HG02970 (cell line): ENCODE data around the gene RABEPK.
A peak's percentile ranks its signal among the peaks of the same experiment; 100 is the strongest.
"Not testable (repeated sequence)": the region's sequence is repeated elsewhere in the genome, so short reads cannot be mapped to it uniquely, and the experiment has no call there.

ENCODE experiments used
- ATAC-seq: cut with Tn5 transposase; IDR thresholded peaks from one replicate; pipeline ENCODE4 v1.9.1; 2021; ENCODE audit warnings: mild to moderate bottlenecking, moderate library complexity, moderate number of reproducible peaks; ENCODE audit not compliant: unreplicated experiment, low FRiP score

Gene RABEPK

GRCh38 chr9:125241863-125242739 is 41.8 kb downstream of the RABEPK start:
- ATAC-seq: no peak

DNA sequence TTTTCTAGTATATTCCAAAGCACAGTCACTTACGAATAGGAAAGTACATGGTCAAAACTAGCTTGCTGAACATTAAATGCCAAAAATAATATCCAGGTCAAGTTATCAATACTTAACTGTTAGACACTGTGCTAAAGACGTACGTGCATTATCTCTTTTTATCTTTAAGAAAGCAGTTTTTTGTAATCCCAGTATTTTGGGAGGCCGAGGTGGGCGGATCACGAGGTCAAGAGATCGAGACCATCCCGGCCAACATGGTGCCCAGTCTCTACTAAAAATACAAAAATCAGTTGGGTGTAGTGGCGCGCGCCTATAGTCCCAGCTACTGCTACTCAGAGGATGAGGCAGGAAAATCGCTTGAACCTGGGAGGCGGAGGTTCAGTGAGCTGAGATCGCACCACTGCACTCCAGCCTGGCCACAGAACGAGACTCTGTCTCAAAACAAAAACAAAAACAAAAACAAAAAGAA is 43.5 kb downstream of the RABEPK start:
- ATAC-seq: no peak

GRCh38 chr9:125246261-125246667 is 45.9 kb downstream of the RABEPK start:
- no peak for ATAC-seq

- no peak for ATAC-seq
Measured at GRCh38 chr9:125254231-125254630, 53.9 kb downstream of the RABEPK start.

DNA sequence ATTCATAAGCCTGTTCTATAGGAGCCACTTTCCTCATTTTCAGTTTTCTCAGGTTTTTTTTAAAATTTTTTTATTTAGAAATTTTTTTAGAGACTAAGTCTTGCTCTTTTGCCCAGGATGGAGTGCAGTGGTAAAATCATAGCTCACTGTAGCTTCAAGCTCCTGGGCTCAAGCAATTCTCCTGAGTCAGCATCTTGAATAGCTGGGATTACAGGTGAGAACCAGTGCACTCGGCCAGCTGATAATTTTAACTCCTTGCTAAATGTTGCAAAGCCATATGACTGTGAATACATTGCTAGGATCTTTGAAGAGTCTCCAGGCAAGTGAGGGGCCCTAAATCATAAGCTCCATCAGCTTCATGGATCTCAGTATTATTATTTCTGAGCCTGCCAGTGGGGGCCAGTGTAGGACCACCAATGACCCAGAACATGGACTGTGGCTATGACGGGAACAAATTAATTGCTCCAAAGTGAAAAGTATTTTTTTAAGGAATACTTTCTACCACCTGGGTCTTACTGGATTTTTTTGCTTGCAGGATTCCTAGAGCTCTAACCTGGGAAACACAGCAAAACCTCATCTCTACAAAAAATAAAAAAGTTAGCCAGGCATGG is 55.5 kb downstream of the RABEPK start:
- ATAC-seq: no peak

DNA sequence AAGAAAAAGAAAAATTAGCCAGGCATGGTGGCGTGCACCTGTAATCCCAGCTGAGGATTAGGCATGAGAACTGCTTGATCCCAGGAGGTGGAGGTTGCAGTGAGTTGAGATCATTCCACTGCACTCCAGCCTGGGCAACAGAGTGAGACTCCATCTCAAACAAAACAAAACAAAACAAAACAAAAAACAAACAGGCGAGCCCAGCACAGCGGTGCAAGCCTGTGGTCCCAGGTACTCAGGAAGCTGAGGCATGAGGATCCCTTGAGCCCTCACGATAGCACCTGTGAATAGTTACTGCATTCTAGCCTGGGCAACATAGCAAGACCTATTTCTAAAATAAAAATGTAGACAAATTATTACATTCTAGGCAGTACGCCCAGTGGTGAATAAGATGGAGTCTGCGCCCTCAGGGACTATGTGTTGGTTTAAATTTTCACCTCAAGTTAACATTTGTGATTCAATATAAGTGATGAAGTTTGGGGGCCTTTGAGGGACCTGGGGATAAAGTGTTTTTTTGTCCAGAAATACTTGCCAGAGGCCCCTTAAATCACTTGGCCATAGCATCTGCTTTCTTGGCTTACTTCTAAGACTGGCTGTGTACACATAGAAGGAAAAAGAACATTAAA is 57.9 kb downstream of the RABEPK start:
- ATAC-seq: no peak

GRCh38 chr9:125258832-125259534 is 58.6 kb downstream of the RABEPK start:
- no peak for ATAC-seq

GRCh38 chr9:125260561-125260960 is 60.2 kb downstream of the RABEPK start:
- ATAC-seq: no peak

GRCh38 chr9:125261501-125262293 is 61.4 kb downstream of the RABEPK start, which contains the start of gene GAPVD1:
TSS of gene GAPVD1 (plus strand) at chr9:125261826. CDS start at chr9:125298922, 37,096 bp downstream.
- peak; percentile 90 for ATAC-seq

GRCh38 chr9:125262294-125262991 is 62.1 kb downstream of the RABEPK start:
- ATAC-seq: no peak

GRCh38 chr9:125264068-125264467 is 63.7 kb downstream of the RABEPK start:
- not testable (repeated sequence) for ATAC-seq

GRCh38 chr9:125268394-125269013 is 68.2 kb downstream of the RABEPK start:
- ATAC-seq: no peak

GRCh38 chr9:125269014-125269397 is 68.7 kb downstream of the RABEPK start:
- no peak for ATAC-seq

- no peak for ATAC-seq
Measured at GRCh38 chr9:125271081-125271480, 70.7 kb downstream of the RABEPK start.

DNA sequence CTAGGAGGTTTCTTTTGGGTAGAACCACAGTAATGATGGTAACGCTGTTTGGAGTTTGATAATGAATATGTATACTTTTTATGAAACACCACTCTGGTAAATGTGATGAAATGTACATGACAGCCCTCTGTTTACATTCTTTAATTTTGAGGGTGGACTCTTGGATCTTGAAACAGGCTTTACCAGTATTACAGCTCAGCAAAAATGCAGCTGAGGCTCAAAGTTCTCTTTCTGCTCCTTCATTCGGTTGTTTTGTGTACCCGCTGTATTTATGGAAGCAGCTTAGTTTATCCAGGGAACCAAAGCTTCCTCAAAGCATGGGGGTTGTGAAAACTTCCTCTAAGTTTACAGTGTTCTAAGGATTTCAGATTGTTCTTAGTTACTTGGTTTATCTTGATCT is 72.4 kb downstream of the RABEPK start:
- no peak for ATAC-seq

DNA sequence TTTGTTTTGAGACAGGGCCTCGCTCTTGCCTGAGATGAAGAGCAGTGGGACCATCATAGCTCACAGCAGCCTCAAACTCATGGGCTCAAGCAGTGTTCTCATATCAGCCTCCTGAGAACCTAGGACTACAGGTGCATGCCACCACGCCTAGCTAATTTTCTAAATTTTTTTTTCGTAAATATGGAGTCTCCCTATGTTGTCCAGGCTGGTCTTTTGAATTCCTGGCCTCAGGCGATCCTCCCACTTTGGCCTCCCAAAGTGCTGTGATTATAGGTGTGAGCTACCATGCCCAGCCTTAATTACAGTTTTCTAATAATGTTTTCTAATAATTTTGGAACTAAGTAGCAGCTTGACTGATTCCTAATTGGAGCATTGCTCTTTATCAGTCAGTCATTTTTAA is 76.4 kb downstream of the RABEPK start:
- no peak for ATAC-seq

DNA sequence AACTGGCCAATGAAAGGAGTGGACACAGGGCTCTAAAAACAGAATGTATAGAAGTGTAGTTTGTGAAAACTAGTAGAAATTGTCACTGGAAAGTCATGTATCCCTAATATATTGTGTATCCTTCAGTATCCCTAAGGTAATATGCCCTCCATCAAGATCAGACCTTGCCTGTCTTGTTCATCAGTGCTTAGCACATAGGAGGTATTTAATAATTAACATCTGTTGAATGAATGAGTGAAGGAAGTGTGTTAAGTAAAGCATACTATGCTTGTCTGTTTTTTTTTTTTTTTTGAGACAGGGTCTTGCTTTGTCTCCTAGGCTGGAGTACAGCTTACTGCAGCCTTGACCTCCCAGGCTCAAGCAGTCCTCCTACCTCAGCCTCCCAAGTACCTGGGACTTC is 77.1 kb downstream of the RABEPK start:
- ATAC-seq: no peak

DNA sequence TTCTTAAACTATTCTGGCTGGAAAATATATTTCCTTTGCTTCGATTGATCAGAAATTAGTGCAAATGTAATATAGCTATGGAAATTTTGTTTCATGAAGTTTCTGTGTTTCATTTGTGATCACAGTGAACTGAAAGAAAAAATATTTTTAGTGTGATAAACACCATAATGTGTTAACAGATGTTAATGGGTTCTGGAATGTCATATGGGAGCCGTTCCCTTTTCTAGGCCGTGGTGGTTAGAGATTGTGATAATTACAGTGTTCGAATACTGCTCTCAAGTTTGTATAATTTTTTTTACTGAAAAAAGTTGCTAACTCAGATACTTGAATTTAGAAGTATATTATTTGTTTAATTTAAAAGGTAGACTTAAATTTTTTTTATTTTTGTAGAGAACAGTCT is 80.6 kb downstream of the RABEPK start:
- no peak for ATAC-seq
